Measurements from ENCODE around the gene UNC80. TPM values are rescaled to one million over a fixed set of nuclear protein-coding genes. Genes with fewer than 3 reads are reported as not detected.

Gene UNC80
- total RNA-seq, 1 donor from 2014 or later: 0.38 TPM

DNA sequence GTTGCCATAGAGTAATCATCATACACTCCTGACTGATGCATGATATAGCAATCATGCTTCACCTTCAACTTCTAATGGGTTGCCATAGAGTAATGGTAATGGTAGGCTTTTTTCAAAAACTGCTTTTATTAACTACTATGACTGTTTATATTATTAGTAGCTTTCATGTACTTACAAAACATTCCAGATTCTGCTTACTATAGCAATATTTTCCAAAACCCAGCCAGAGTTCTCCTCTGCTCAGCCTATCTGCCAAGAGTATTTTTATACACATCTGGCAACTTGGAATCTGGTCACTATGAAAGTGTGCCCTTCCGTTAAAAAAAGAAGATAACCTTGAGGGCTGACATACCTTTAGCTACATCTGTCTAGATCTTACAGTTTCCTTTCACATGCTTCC, 5.0 kb upstream of the UNC80 start:
- Mint-ChIP-seq H3K27ac (no peak overlapping the region), H3K4me1 (peaks cover 3% of the 10 kb centered on the region), H3K27me3 (ENCODE audit: low read depth) (peaks cover 49% of the 10 kb centered on the region), H3K36me3 (no peaks in the 10 kb centered on the region), H3K4me3 (no peak overlapping the region), H3K9me3 (no peaks in the 10 kb centered on the region)
- DNase-seq (ENCODE audit: low spot score in 2 of 2, unreplicated experiment in 2 of 2): no peak
- TF ChIP-seq, protein P1, sequence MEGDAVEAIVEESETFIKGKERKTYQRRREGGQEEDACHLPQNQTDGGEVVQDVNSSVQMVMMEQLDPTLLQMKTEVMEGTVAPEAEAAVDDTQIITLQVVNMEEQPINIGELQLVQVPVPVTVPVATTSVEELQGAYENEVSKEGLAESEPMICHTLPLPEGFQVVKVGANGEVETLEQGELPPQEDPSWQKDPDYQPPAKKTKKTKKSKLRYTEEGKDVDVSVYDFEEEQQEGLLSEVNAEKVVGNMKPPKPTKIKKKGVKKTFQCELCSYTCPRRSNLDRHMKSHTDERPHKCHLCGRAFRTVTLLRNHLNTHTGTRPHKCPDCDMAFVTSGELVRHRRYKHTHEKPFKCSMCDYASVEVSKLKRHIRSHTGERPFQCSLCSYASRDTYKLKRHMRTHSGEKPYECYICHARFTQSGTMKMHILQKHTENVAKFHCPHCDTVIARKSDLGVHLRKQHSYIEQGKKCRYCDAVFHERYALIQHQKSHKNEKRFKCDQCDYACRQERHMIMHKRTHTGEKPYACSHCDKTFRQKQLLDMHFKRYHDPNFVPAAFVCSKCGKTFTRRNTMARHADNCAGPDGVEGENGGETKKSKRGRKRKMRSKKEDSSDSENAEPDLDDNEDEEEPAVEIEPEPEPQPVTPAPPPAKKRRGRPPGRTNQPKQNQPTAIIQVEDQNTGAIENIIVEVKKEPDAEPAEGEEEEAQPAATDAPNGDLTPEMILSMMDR (IDR thresholded peaks at IDR 0.05; ENCODE audit: unreplicated experiment): no peak

DNA sequence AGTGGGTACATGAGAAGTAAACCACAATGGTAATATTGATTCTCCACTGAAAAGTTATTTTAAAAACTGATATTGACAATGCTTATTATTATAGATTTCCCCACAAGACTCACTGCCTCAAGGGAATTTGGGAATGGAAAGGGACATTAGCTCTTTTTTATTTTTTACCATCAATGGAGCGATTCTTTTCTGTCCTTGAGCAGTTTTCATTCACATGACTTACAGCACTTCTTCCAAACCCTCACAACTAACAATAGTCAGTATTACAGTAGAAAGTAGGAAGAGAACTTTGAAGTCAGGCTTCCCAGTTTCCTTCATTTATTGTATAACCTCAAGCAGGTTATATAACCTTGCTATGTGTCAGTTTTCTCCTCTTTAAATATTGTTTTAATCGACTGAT, 4.3 kb upstream of the UNC80 start:
- no peaks in the 10 kb centered on the region for H3K36me3 Mint-ChIP-seq
- peaks cover 48% of the 10 kb centered on the region for H3K27me3 Mint-ChIP-seq (ENCODE audit: low read depth)
- no peaks in the 10 kb centered on the region for H3K9me3 Mint-ChIP-seq
- TF ChIP-seq, protein P1 (IDR thresholded peaks at IDR 0.05; ENCODE audit: unreplicated experiment): no peak
- no peak overlapping the region for H3K4me3 Mint-ChIP-seq
- no peak overlapping the region for H3K27ac Mint-ChIP-seq
- DNase-seq (ENCODE audit: low spot score in 2 of 2, unreplicated experiment in 2 of 2): no peak
- H3K4me1 Mint-ChIP-seq: peaks cover 3% of the 10 kb centered on the region

DNA sequence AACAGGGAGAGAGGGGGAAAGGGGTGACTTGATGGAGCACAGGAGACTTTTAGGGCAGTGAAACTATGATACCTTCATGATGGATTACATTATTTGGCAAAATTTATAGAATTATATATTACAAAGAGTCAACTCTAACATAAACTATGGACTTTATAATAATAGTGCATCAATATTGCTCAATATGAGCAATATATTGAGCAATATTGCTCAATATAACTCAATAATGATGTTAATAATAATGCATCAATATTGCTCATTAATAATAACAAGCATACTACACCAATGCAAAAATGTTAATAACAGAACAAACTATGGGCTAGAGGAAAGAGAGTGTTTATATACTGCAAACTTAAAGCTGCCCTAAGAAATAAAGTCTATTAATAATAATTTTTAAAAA, 3.1 kb upstream of the UNC80 start:
- no peak overlapping the region for H3K27ac Mint-ChIP-seq
- H3K36me3 Mint-ChIP-seq: no peaks in the 10 kb centered on the region
- TF ChIP-seq, protein P1 (IDR thresholded peaks at IDR 0.05; ENCODE audit: unreplicated experiment): no peak
- H3K9me3 Mint-ChIP-seq: no peaks in the 10 kb centered on the region
- DNase-seq (ENCODE audit: low spot score in 2 of 2, unreplicated experiment in 2 of 2): no peak
- peaks cover 5% of the 10 kb centered on the region for H3K4me1 Mint-ChIP-seq
- no peak overlapping the region for H3K4me3 Mint-ChIP-seq
- peaks cover 53% of the 10 kb centered on the region for H3K27me3 Mint-ChIP-seq (ENCODE audit: low read depth)

DNA sequence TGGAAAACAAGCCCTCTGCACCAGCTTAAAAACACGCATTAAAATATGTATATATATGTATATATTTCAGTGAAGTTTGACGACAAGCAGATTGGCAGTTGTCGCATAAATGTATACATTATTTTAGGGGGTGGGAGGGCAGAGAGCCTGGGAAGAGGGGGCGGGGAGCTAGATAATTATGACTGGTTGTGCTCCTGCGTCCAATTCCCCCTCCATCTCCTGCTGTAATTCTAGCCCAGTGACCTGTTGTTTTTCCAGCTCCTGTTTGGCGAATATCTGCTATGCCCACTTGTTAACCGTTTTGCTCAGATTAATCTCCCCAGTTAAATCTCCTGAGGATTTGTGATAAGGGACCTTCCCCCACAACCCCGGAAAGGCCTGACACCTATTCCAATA, 656 bp downstream of the UNC80 start:
- no peaks in the 10 kb centered on the region for H3K36me3 Mint-ChIP-seq
- H3K4me3 Mint-ChIP-seq: peak overlapping the region; percentile 67
- H3K27me3 Mint-ChIP-seq (ENCODE audit: low read depth): peaks cover 58% of the 10 kb centered on the region
- H3K27ac Mint-ChIP-seq: no peak overlapping the region
- DNase-seq (ENCODE audit: low spot score in 2 of 2, unreplicated experiment in 2 of 2): no peak
- TF ChIP-seq, protein P1 (IDR thresholded peaks at IDR 0.05; ENCODE audit: unreplicated experiment): no peak
- no peaks in the 10 kb centered on the region for H3K9me3 Mint-ChIP-seq
- H3K4me1 Mint-ChIP-seq: peaks cover 5% of the 10 kb centered on the region

DNA sequence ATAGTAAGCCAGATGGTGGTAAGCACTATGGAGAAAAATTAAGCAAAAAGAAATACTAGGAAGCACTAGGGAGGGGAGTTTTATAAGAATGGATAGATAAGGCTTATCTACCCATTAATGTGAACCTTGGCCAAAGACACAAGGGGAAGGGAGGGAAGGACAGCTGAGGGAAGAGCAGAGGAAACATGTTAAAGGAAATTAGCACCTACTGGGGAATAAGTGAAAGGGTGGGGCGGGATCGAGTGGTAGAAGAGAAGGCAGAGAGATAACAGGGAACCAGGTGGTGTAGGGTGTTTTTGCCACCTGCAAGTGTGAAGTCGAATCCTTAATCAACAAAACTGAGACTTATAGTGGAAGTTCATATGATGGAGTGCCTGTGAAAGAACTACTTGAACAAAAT, 1.7 kb downstream of the UNC80 start:
- Mint-ChIP-seq H3K27me3 (ENCODE audit: low read depth) (peaks cover 53% of the 10 kb centered on the region), H3K4me3 (no peak overlapping the region), H3K4me1 (peaks cover 5% of the 10 kb centered on the region), H3K27ac (no peak overlapping the region), H3K36me3 (no peaks in the 10 kb centered on the region), H3K9me3 (no peaks in the 10 kb centered on the region)
- TF ChIP-seq, protein P1 (IDR thresholded peaks at IDR 0.05; ENCODE audit: unreplicated experiment): no peak
- DNase-seq (ENCODE audit: low spot score in 2 of 2, unreplicated experiment in 2 of 2): no peak

DNA sequence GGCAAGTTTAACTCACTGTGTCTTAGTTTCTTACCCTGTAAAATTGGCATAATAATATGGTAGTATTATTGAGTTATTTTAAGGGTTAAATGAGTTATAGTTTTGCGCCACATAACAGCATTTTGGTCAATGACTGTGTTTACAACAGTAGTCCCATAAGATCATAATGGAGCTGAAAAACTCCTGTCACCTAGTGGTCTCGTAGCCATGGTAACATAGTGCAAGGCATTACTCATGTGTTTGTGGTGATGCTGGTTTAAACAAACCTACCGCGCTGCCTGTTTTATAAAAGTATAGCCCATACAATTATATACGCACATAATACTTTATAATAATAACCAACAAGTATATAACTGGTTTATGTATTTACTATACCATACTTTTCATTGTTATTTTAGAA, 15.8 kb downstream of the UNC80 start:
- Mint-ChIP-seq H3K27ac (no peak overlapping the region), H3K9me3 (no peaks in the 10 kb centered on the region), H3K4me3 (no peak overlapping the region), H3K36me3 (no peaks in the 10 kb centered on the region), H3K4me1 (no peaks in the 10 kb centered on the region), H3K27me3 (ENCODE audit: low read depth) (peaks cover 8% of the 10 kb centered on the region)
- TF ChIP-seq, protein P1 (IDR thresholded peaks at IDR 0.05; ENCODE audit: unreplicated experiment): no peak
- DNase-seq (ENCODE audit: low spot score in 2 of 2, unreplicated experiment in 2 of 2): no peak
